GM13977 (cell line): Measurements from ENCODE around the gene RGS3.

Source experiments
- DNase-seq: peaks from one replicate; pipeline ENCODE4 v3.0.0; 2012; ENCODE audit warnings: low spot score
- in situ Hi-C: fragments of 300-500 bp; cut with MboI; formaldehyde crosslinking; loops from one replicate; pipeline ENCODE4 v1.12.0; 2022; ENCODE audit warnings: low sequenced_read_pairs, low pct_unique_long_range_greater_than_20kb, mixed read lengths, inconsistent platforms; ENCODE audit not compliant: unreplicated experiment
- TF ChIP-seq, protein P1 (sequence below): IDR thresholded peaks from 2 replicates; pipeline ENCODE4 v1.5.1; 2012; ENCODE audit warnings: mild to moderate bottlenecking, control low read depth; ENCODE audit not compliant: insufficient read depth; ENCODE audit errors: extremely low read depth, missing control alignments

RGS3 gene

DNA sequence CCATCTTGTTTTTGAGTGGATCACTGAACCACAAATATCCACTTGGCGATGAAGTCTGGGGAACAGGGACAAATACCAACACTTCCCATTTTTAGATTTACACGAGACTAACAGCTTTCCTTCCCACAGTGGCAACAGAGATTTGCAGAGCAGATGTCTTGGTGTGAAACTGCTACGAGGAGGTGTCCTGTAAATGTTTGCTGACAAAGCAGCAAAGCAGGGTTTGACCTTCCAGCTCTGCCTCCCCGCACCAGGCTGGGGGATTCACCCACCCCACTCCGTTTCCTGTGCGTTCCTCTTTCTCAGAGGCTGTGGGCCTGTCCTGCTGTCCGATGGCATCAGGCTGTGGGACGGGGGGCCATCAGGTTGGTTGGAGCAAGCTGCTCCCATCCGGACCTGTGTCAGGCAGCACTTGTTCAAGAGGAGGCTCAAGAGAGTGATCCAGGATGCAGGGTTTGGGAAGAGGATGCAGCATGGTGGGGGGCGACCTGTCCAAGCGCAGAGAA, 693 bp upstream of the RGS3 start:
- TF ChIP-seq, protein P1, sequence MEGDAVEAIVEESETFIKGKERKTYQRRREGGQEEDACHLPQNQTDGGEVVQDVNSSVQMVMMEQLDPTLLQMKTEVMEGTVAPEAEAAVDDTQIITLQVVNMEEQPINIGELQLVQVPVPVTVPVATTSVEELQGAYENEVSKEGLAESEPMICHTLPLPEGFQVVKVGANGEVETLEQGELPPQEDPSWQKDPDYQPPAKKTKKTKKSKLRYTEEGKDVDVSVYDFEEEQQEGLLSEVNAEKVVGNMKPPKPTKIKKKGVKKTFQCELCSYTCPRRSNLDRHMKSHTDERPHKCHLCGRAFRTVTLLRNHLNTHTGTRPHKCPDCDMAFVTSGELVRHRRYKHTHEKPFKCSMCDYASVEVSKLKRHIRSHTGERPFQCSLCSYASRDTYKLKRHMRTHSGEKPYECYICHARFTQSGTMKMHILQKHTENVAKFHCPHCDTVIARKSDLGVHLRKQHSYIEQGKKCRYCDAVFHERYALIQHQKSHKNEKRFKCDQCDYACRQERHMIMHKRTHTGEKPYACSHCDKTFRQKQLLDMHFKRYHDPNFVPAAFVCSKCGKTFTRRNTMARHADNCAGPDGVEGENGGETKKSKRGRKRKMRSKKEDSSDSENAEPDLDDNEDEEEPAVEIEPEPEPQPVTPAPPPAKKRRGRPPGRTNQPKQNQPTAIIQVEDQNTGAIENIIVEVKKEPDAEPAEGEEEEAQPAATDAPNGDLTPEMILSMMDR = no peak
- no peak for DNase-seq
- in situ Hi-C loops = loop anchor here (25.0 kb wide), 1 partner anchor 199 kb away; no protein-coding TSS in a partner anchor

DNA sequence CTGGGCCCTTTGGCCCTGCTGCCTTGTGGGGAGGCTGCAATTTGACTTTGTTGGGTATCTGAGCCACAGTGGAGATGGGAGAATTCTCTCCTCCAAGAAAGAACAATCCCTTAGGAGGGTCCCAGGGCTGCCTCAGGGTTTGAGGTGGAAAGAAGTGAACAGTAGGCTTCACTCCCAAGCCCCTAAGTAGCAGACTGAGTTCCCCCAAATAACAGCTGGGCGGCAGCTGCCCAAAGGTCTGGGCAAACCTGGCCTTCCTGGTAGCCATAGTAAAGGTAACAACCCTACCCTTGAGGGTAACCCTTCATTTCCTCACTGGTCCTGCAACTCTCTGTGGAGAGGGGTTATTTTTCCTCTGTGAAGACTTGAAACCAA, 746 bp downstream of the RGS3 start:
- in situ Hi-C loops = loop anchor here (25.0 kb wide), 1 partner anchor 198 kb away; no protein-coding TSS in a partner anchor
- TF ChIP-seq, protein P1 = no peak
- no peak for DNase-seq

DNA sequence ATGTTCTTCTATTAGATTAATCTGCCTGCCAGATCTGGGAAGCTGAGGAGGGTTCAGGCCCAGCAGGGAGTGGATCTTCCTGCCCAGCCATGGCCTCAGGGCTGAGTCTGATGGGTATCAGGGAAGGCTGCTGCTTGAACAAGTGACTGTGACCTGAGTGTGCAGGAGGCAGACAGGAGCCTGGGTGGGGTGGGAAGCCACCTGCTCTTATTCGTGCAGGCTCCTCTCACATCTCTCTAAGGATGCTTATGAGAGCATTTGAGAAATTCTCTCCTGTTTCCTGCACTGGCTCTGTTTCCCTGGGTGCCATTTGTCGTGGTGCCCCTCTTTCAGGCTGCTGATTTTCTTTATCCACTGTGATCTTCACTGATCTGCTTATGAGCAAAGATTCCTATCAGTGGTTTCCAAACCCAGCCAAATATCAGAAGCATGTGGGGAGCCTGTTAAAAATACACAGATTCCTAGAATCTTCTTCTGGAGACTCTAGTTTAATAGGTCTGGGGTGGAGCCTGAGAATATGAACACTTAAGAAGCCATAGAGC, 2.1 kb downstream of the RGS3 start:
- TF ChIP-seq, protein P1 = no peak
- DNase-seq = no peak
- in situ Hi-C loops = loop anchor here (25.0 kb wide), 1 partner anchor 197 kb away; no protein-coding TSS in a partner anchor

DNA sequence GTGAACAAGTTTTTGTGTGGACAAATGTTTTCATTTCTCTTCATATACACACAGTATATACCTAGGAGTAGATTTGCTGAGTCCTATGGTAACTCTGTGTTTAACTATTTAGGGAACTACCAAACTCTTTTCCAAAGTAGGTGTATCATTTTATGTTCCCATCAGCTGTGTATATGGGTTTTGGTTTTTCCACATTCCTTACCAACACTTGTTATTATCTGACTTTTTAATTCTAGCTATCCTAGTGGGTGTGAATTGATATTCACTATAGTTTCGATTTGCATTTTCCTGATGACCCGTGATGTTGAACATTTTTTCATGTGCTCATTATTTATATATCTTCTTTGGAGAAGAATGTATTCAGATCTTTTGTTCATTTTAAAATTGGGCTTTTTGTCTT, 3.7 kb downstream of the RGS3 start:
- DNase-seq = no peak
- TF ChIP-seq, protein P1 = no peak
- in situ Hi-C loops = loop anchor here (25.0 kb wide), 1 partner anchor 195 kb away; no protein-coding TSS in a partner anchor

DNA sequence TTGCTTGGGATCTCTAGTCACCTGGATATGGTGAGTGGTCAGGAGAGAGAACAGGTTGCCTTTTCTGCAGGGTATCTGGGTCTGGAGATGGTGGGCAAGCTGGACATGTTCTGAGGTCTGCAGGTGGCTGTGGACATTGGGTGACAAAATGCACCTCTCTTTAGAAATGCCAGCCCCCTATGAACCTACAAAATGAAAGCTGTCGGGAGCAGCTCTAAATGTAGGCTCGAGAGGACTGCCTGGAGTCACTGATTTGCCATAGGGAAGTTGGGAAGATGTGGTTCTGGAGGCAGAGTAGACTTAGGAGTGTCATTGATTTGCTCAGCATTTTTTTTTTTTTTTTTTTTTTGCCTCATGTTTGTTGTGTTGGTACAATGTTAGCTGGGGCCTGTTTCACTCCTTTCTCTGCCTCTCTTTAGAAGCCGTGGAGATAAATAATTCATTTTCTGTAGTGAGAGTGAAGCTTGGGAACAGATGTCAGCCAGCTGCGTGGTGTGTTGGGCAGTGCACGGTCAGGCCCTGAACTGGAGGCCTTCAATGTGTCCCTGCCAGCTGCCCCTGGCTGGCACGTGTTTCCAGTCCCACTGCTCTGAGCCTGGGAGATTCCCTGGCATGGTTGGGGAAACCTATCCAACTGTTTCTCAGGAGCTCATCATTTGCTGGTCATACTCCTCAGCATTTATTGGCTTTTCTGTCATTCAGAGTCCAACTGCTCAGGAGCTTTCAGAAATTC, 5.4 kb downstream of the RGS3 start:
- no peak for DNase-seq
- in situ Hi-C loops = loop anchor here (25.0 kb wide), 1 partner anchor 193 kb away; no protein-coding TSS in a partner anchor
- TF ChIP-seq, protein P1 = no peak

DNA sequence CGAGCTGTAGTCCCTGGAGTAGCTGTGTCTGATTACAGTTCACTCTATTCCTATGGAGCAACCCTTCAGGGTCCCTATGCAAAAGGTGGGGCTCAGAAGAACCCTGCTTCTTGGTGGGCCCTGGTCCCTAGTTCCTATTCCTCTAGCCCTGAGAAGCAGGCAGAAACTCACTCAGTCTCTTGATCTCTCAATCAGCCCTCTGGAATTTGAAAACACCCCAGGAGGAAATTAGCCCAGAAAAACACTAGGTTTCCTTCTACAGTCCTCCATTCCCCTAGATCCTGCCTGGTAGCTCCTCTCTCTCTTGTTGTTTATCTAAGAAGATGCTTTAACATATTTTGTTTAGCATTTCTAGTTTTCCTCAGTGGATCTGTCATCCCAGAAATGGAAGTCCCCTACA, 7.6 kb downstream of the RGS3 start:
- no peak for DNase-seq
- in situ Hi-C loops = loop anchor here (25.0 kb wide), 1 partner anchor 191 kb away; no protein-coding TSS in a partner anchor
- TF ChIP-seq, protein P1 = no peak
